GM13977 (cell line): ENCODE measurements around the gene RITA1.

Experiments used
- DNase-seq: peaks from one replicate; pipeline ENCODE4 v3.0.0; 2012; ENCODE audit warnings: low spot score
- CTCF ChIP-seq: IDR thresholded peaks from 2 replicates; pipeline ENCODE4 v1.5.1; 2012; ENCODE audit warnings: mild to moderate bottlenecking, control low read depth; ENCODE audit not compliant: insufficient read depth; ENCODE audit errors: extremely low read depth, missing control alignments
- in situ Hi-C: fragments of 300-500 bp; cut with MboI; formaldehyde crosslinking; loops from one replicate; pipeline ENCODE4 v1.12.0; 2022; ENCODE audit warnings: low sequenced_read_pairs, low pct_unique_long_range_greater_than_20kb, mixed read lengths, inconsistent platforms; ENCODE audit not compliant: unreplicated experiment

The RITA1 gene

GRCh38 chr12:113170457-113170856, 15.1 kb upstream of the RITA1 start:
- no peak for TF ChIP-seq CTCF
- no peak for DNase-seq
- in situ Hi-C loops, result no loop called here

GRCh38 chr12:113170926-113171325, 14.6 kb upstream of the RITA1 start:
- no peak for TF ChIP-seq CTCF
- in situ Hi-C loops, result no loop called here
- peak; percentile 69 for DNase-seq

GRCh38 chr12:113171543-113171942, 14.0 kb upstream of the RITA1 start:
- in situ Hi-C loops, result no loop called here
- no peak for DNase-seq
- no peak for TF ChIP-seq CTCF

- in situ Hi-C loops, result no loop called here
- DNase-seq, result no peak
- TF ChIP-seq CTCF, result no peak
Measured at GRCh38 chr12:113172185-113172584, 13.3 kb upstream of the RITA1 start.

GRCh38 chr12:113173081-113173698, 12.3 kb upstream of the RITA1 start:
- TF ChIP-seq CTCF, result no peak
- in situ Hi-C loops, result no loop called here
- peak; percentile 73 for DNase-seq

- peak; percentile 98 for TF ChIP-seq CTCF
- peak; percentile 91 for DNase-seq
- in situ Hi-C loops, result loop anchor here (25.0 kb wide), 1 partner anchor 238 kb away; the partner anchor contains the start of genes SDS and SDSL
Measured at GRCh38 chr12:113174461-113175384, 10.8 kb upstream of the RITA1 start.
